Measurements from ENCODE around the gene ADGRG3.
"Not testable (repeated sequence)": the region's sequence is repeated elsewhere in the genome, so short reads cannot be mapped to it uniquely, and the experiment has no call there.

The ADGRG3 gene

DNA sequence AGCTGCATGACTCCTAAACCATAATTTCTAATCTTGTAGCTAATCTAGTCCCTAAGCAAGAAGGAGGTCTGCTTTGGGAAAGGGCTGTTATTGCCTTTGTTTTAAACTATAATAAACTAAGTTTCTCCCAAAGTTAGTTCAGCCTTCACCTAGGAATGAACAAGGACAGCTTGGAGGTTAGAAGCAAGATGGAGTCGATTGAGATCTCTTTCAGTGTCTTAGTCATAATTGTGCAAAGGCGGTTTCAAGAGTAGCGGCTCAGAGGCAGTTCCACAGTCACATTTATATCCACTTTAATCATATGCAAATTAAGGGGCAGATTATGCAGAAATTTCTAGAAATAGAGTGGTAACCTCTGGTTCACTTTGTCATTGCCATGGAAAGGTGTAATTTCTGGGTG is 43.9 kb downstream of the ADGRG3 start:
- H3K9me3 Mint-ChIP-seq = no peaks in the 10 kb centered on the region
- H3K4me1 Mint-ChIP-seq (ENCODE audit: low read depth) = peaks cover 6% of the 10 kb centered on the region
- H3K4me3 Mint-ChIP-seq = no peak overlapping the region
- H3K27ac Mint-ChIP-seq = no peak overlapping the region
- H3K27me3 Mint-ChIP-seq = peaks cover 3% of the 10 kb centered on the region
- no peaks in the 10 kb centered on the region for H3K36me3 Mint-ChIP-seq (ENCODE audit: low read depth)

DNA sequence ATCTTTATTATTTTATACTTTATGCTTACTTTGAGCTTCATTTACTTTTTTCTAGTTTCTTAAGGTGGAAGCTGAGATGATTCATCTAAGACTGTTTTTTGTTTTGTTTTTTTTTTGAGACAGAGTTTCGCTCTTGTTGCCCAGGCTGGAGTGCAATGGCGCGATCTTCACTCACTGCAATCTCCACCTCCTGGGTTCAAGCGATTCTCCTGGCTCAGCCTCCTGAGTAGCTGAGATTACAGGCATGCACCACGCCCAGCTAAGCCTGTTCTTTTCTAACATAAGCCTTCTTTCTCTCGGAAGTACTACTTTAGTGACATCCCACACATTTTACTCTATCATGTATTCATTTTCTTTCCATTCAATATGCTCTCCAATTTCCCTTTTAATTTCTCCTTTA is 44.5 kb downstream of the ADGRG3 start:
- H3K27me3 Mint-ChIP-seq; H3K4me1 Mint-ChIP-seq (ENCODE audit: low read depth); H3K9me3 Mint-ChIP-seq; H3K4me3 Mint-ChIP-seq; H3K27ac Mint-ChIP-seq; H3K36me3 Mint-ChIP-seq (ENCODE audit: low read depth): not testable (repeated sequence)

DNA sequence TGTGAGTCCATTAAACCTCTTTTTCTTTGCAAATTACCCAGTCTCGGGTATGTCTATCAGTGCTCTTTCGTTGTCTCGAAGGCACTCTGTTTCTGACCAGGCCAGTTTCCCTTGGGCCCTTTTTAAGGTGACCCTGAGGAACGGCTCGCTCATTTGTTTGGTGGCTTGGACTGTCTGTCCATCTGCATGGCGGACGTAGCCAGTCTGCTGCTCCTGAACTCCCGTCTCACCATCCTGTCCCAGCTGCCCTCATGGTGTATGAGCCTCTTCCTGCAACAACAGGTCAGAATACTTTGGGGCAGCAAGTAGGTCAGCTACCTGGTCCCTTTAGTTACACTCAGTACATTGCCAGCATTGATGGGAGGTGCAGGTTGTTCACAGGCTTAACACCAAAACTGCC is 45.5 kb downstream of the ADGRG3 start:
- peaks cover 3% of the 10 kb centered on the region for H3K27me3 Mint-ChIP-seq
- H3K36me3 Mint-ChIP-seq (ENCODE audit: low read depth) = no peaks in the 10 kb centered on the region
- no peak overlapping the region for H3K27ac Mint-ChIP-seq
- H3K4me1 Mint-ChIP-seq (ENCODE audit: low read depth) = no peaks in the 10 kb centered on the region
- H3K4me3 Mint-ChIP-seq = no peak overlapping the region
- H3K9me3 Mint-ChIP-seq = no peaks in the 10 kb centered on the region

DNA sequence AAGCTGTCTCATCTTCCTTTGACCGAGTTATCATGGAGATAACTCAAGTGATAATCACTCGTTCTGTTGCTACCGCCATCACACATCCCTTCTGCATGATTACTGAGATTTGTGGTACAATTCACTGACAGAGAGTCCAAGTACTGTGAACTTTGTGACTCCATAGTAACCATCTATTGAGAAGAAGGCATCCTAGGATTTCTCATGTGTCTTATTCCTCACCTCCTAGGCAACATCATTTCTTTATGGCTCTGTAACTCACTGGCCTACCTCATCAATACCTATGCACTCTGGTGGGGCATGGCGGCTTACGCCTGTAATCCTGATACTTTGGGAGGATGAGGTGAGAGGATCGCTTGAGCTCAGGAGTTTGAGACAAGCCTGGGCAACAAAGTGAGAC is 45.9 kb downstream of the ADGRG3 start:
- peaks cover 3% of the 10 kb centered on the region for H3K27me3 Mint-ChIP-seq
- no peaks in the 10 kb centered on the region for H3K4me1 Mint-ChIP-seq (ENCODE audit: low read depth)
- H3K36me3 Mint-ChIP-seq (ENCODE audit: low read depth) = no peaks in the 10 kb centered on the region
- H3K27ac Mint-ChIP-seq = no peak overlapping the region
- H3K9me3 Mint-ChIP-seq = no peaks in the 10 kb centered on the region
- H3K4me3 Mint-ChIP-seq = no peak overlapping the region

DNA sequence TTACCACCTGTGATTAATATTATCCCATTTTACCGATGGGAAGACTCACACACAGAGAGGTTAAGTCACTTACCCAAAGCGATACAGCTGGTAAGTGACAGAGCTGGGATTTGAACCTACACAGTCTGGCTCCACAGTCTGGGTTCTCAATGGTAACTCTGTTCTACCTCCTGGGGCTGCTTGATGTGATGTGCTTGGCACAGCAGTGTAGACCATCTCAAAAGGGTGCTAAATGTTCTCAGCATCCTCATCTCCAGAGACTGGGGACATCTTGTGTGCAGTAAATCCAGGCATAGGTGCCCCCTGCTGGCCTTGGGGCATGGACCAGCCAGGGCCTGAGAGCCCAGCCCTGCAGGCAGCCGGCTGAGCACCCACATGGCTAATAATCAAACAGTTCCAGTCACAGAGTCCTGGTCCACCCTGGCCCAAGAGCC is 52.1 kb downstream of the ADGRG3 start:
- H3K27me3 Mint-ChIP-seq = no peaks in the 10 kb centered on the region
- no peak overlapping the region for H3K4me3 Mint-ChIP-seq
- no peaks in the 10 kb centered on the region for H3K9me3 Mint-ChIP-seq
- no peak overlapping the region for H3K27ac Mint-ChIP-seq
- H3K4me1 Mint-ChIP-seq (ENCODE audit: low read depth) = peaks cover 4% of the 10 kb centered on the region
- no peaks in the 10 kb centered on the region for H3K36me3 Mint-ChIP-seq (ENCODE audit: low read depth)

DNA sequence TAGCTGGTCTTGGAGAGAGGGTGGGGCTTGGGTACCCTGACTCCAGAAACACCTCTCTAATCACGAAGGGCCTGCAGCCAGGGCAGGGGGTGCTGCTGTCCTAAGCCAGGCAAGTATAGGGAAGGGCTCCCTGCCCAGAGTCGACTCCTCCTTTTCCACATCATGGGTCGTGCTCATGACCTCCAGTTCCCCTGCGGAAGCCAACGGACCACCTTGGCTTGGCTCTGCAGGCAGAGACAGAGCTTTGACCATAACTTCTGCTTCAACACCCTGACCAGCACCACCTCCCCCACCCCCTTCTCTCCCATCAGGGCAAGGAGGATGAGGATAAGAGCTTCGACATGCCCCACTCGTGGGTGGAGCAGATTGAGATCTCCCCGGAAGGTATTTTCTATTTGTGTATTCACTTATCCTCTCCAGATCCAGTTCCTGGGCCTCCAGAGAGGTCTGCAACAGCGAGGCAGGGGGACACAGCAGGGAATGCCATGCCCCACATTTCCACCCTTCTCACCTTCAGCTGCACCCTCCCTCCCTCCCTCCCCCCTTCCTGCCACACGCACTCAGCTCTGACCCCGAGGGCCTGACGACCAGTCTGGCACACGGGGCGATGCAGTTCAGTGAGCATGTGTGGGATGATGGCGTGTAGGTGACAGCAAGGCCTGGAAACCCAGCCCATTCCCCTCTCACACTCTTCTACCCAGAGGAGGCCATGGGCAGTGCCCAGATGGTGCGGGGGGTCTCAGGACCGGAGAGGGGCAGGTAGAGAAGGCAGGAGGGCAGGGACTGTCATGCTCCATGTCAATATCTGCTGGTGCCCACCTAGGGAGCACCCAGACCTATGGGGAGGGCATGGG is 53.5 kb downstream of the ADGRG3 start:
- H3K4me3 Mint-ChIP-seq = no peak overlapping the region
- no peak overlapping the region for H3K27ac Mint-ChIP-seq
- no peaks in the 10 kb centered on the region for H3K9me3 Mint-ChIP-seq
- H3K4me1 Mint-ChIP-seq (ENCODE audit: low read depth) = peaks cover 6% of the 10 kb centered on the region
- no peaks in the 10 kb centered on the region for H3K27me3 Mint-ChIP-seq
- no peaks in the 10 kb centered on the region for H3K36me3 Mint-ChIP-seq (ENCODE audit: low read depth)

DNA sequence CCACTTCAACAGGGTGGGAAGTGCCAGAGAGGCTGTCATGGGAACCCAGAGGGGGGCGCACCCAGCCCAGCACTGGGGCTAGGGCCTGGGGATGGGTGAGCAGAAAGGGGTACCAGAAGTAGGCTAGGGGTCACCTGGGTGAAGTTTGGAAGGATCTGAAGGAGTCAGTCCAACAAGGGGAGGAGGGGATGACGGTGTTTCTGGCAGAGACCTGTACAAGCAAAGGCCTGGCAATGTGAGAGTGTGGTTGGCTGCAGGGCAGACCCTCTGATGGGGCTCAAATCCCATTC is 54.0 kb downstream of the ADGRG3 start:
- Mint-ChIP-seq H3K4me3 (no peak overlapping the region), H3K27me3 (no peaks in the 10 kb centered on the region), H3K9me3 (no peaks in the 10 kb centered on the region), H3K27ac (no peak overlapping the region), H3K4me1 (ENCODE audit: low read depth) (peaks cover 6% of the 10 kb centered on the region), H3K36me3 (ENCODE audit: low read depth) (no peaks in the 10 kb centered on the region)

DNA sequence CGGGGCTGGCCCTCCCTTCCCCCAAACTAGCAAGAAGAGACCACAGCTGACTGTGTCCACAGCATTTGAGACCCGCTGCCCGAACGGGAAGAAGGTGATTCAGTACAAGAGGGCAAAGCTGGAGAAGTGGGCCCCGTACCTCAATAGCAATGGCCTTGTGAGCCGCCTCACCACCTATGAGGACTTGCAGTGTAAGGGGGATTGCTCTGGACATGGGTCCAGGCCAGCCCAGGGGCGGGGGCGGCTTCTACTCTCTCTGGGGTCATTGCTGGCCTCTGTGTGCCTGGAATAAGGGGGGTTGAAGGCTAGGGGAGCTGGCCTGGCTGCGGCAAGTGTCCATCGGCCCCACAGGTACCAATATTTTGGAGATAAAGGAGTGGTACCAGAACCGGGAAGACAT is 54.5 kb downstream of the ADGRG3 start:
- H3K4me1 Mint-ChIP-seq (ENCODE audit: low read depth) = peaks cover 6% of the 10 kb centered on the region
- H3K27ac Mint-ChIP-seq = no peak overlapping the region
- H3K36me3 Mint-ChIP-seq (ENCODE audit: low read depth) = no peaks in the 10 kb centered on the region
- H3K27me3 Mint-ChIP-seq = no peaks in the 10 kb centered on the region
- no peaks in the 10 kb centered on the region for H3K9me3 Mint-ChIP-seq
- no peak overlapping the region for H3K4me3 Mint-ChIP-seq

DNA sequence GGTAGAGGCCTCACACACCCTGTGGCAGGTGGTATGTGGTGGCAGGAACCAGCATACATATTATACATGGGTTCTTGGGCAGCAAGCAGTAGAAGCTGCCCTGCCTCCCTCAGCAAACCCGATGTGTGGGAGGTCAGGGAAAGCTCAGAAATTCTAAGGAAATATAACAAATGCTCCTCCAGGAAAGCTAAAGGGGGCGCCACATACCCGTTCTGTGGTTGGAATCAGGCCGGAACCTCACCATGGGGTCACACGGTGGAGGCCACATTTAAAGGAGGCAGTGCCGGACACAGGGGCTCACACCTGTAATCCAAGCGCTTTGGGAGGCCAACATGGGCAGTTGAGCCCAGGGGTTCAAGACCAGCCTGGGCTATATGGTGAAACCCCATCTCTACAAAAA is 55.1 kb downstream of the ADGRG3 start:
- H3K27ac Mint-ChIP-seq = no peak overlapping the region
- no peaks in the 10 kb centered on the region for H3K27me3 Mint-ChIP-seq
- H3K4me1 Mint-ChIP-seq (ENCODE audit: low read depth) = peaks cover 6% of the 10 kb centered on the region
- H3K36me3 Mint-ChIP-seq (ENCODE audit: low read depth) = no peaks in the 10 kb centered on the region
- H3K4me3 Mint-ChIP-seq = no peak overlapping the region
- H3K9me3 Mint-ChIP-seq = no peaks in the 10 kb centered on the region

DNA sequence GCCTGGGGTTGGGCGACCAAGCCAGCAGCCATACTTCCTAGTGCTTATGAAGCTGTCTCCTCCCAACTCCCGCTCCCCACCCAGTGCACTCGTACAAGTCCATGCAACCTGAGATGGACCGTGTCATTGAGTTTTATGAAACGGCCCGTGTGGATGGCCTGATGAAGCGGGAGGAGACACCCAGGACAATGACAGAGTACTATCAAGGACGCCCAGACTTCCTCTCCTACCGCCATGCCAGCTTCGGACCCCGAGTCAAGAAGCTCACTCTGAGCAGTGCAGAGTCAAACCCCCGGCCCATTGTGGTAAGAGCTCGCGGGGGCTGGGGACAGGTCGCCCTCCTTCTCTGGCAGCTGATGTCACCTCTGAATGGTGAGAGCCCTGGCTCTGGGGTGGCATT is 56.4 kb downstream of the ADGRG3 start:
- H3K4me1 Mint-ChIP-seq (ENCODE audit: low read depth) = peaks cover 10% of the 10 kb centered on the region
- H3K4me3 Mint-ChIP-seq = no peak overlapping the region
- H3K27ac Mint-ChIP-seq = no peak overlapping the region
- H3K9me3 Mint-ChIP-seq = no peaks in the 10 kb centered on the region
- H3K27me3 Mint-ChIP-seq = no peaks in the 10 kb centered on the region
- no peaks in the 10 kb centered on the region for H3K36me3 Mint-ChIP-seq (ENCODE audit: low read depth)

DNA sequence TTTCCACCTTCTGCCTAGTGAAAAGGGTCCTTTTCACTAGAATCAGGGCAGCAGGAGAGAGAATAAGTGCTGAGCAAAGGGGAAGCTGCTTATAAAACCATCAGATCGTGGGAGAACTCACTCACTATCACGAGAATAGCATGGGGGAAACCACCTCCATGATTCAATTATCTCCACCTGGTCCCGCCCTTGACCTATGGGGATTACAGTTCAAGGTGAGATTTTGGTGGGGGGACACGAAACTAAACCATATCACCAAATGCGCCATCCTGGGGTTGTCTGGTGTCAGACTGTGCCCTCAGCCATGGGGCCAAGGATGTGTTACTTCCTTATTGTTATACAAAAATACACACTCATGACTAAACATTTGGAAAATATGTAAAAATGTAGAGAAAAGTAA is 57.0 kb downstream of the ADGRG3 start:
- Mint-ChIP-seq H3K4me3 (no peak overlapping the region), H3K27me3 (no peaks in the 10 kb centered on the region), H3K36me3 (ENCODE audit: low read depth) (no peaks in the 10 kb centered on the region), H3K27ac (no peak overlapping the region), H3K9me3 (no peaks in the 10 kb centered on the region), H3K4me1 (ENCODE audit: low read depth) (peaks cover 10% of the 10 kb centered on the region)

DNA sequence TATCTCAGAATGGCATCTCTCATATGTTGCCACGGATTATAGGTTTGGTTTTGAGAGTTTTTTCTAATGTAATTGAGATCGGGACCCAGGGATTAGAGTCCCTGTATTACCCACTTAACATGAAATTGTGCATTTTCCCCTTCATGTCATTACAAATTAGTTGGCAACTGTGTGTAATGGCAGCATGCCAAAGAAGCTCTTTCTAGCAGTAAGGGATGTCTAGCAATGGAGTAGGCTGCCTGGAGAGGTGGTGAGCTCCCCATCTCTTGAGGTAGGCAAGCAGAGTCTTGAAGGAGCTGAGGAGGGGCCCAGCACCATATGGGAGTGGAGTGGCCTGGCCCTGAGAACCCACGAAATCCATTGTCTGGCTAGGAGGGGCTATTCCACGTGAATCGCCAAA is 57.4 kb downstream of the ADGRG3 start:
- Mint-ChIP-seq H3K36me3 (ENCODE audit: low read depth) (no peaks in the 10 kb centered on the region), H3K27ac (no peak overlapping the region), H3K4me3 (no peak overlapping the region), H3K27me3 (no peaks in the 10 kb centered on the region), H3K4me1 (ENCODE audit: low read depth) (peaks cover 10% of the 10 kb centered on the region), H3K9me3 (no peaks in the 10 kb centered on the region)

DNA sequence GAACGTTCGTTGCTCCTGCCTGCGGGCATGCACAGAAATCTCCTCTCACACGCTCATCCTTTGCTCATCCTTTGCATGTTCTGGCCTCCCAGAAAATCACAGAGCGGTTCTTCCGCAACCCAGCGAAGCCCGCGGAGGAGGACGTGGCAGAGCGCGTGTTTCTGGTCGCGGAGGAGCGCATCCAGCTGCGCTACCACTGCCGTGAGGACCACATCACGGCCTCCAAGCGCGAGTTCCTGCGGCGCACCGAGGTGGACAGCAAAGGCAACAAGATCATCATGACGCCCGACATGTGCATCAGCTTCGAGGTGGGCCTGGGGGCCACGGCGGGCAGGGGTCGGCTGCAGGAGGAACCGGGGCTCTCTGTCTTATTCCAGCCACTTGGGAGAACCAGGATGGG is 57.9 kb downstream of the ADGRG3 start:
- no peaks in the 10 kb centered on the region for H3K36me3 Mint-ChIP-seq (ENCODE audit: low read depth)
- no peaks in the 10 kb centered on the region for H3K27me3 Mint-ChIP-seq
- no peak overlapping the region for H3K27ac Mint-ChIP-seq
- H3K4me1 Mint-ChIP-seq (ENCODE audit: low read depth) = peaks cover 10% of the 10 kb centered on the region
- no peaks in the 10 kb centered on the region for H3K9me3 Mint-ChIP-seq
- H3K4me3 Mint-ChIP-seq = no peak overlapping the region

DNA sequence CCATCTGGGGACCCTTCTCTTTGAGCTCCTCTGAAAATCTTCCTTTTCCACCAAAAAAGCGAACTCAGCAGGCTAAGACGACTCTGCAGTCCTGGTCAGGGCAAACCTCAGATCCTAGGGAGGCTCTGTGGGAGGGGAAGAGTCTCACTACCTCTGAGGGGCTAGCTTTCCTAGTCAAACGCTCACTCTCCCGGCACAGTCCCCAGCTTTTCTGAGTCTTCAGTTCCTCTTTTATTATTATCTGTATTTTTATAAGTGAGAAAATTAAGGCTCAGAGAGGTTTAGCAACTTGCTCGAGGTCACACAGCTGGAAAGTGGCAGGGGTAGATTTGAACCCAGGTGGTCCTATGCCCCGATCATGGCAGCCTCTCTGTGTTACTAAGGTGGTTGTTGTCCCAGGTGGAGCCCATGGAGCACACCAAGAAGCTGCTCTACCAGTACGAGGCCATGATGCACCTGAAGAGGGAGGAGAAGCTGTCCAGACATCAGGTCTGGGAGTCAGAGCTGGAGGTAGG is 58.4 kb downstream of the ADGRG3 start:
- peaks cover 3% of the 10 kb centered on the region for H3K9me3 Mint-ChIP-seq
- no peak overlapping the region for H3K27ac Mint-ChIP-seq
- H3K27me3 Mint-ChIP-seq = no peaks in the 10 kb centered on the region
- H3K4me3 Mint-ChIP-seq = no peak overlapping the region
- H3K36me3 Mint-ChIP-seq (ENCODE audit: low read depth) = no peaks in the 10 kb centered on the region
- peaks cover 10% of the 10 kb centered on the region for H3K4me1 Mint-ChIP-seq (ENCODE audit: low read depth)

DNA sequence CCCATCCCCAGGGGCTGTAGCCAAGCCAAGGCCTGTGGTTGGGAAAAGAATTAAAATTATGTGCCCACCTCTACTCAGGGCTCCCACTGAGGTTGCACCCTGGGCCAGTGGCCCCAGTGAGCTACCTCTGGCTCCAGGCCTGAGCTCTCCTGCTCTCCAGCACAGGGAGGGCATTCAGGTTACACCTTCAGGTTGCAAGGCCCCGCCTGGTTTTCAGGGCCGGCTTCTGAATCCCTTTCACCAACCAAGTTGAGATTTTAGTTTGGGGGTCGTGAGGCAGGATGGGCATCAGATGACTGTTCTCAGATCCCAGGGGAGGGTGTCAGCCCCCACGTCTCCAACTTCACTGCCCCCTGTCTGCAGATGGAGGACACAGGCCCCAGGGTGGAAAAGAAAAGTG is 59.5 kb downstream of the ADGRG3 start:
- no peak overlapping the region for H3K4me3 Mint-ChIP-seq
- peaks cover 4% of the 10 kb centered on the region for H3K9me3 Mint-ChIP-seq

More for the DNA sequence above, 59.5 kb downstream of the ADGRG3 start:
- Mint-ChIP-seq H3K27ac (no peak overlapping the region), H3K27me3 (no peaks in the 10 kb centered on the region), H3K36me3 (ENCODE audit: low read depth) (peaks cover 1% of the 10 kb centered on the region), H3K4me1 (ENCODE audit: low read depth) (peaks cover 10% of the 10 kb centered on the region)
